ENCODE data around the gene CADM1.
A peak's percentile ranks its signal among the peaks of the same experiment; 100 is the strongest.

The CADM1 gene

DNA sequence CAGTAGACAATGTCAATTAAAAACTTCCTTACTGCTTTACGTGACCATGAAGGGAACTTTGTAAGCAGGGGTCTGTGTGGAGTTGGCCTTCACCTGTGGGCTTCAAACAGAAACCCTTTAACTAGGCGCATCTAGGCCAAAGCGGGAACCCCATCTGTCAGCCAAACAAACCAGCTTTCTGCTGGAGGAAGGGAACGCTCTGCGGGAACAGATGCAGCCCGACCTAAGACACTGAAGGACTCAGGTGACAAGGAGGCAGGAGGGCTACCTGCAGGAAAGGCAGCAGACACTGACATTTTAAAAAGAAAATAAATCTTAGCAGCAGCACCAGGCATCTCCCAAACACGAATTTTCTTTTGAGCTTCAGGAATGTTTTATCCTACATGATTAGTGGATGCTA, 78.4 kb downstream of the CADM1 start:
- TF ChIP-seq GATA2 (IDR thresholded peaks at IDR 0.05; ENCODE audit: low read depth, low read length) (no peak), GATA3 (IDR thresholded peaks at IDR 0.05; ENCODE audit: low read depth, low read length) (no peak)

DNA sequence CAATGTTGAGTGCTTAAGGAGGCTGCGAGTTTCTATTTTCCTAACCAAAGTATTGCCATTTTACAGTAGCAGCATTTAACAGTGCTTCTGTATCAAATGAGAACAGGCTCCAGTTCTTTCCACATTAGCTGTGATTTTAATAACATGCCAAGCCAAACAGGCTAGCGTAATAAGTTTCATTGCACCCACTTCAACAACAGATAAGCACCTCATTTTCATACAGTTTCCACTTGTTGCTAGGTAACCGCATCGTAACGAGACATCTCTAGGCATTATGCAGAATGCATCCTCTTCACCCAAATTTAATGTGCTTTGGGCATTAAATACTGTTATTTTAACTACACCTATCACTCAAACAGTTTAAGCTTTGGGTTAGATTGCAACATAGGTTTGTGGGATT, 79.0 kb downstream of the CADM1 start:
- TF ChIP-seq GATA3 (IDR thresholded peaks at IDR 0.05; ENCODE audit: low read depth, low read length) (no peak), GATA2 (IDR thresholded peaks at IDR 0.05; ENCODE audit: low read depth, low read length) (no peak)

- TF ChIP-seq GATA3 (IDR thresholded peaks at IDR 0.05; ENCODE audit: low read depth, low read length) (no peak), GATA2 (IDR thresholded peaks at IDR 0.05; ENCODE audit: low read depth, low read length) (no peak)
Measured at GRCh38 chr11:115423728-115424459, 80.3 kb downstream of the CADM1 start.

GRCh38 chr11:115421992-115422689, 82.1 kb downstream of the CADM1 start:
- no peak for TF ChIP-seq GATA2 (IDR thresholded peaks at IDR 0.05; ENCODE audit: low read depth, low read length)
- TF ChIP-seq GATA3 (IDR thresholded peaks at IDR 0.05; ENCODE audit: low read depth, low read length), result no peak

DNA sequence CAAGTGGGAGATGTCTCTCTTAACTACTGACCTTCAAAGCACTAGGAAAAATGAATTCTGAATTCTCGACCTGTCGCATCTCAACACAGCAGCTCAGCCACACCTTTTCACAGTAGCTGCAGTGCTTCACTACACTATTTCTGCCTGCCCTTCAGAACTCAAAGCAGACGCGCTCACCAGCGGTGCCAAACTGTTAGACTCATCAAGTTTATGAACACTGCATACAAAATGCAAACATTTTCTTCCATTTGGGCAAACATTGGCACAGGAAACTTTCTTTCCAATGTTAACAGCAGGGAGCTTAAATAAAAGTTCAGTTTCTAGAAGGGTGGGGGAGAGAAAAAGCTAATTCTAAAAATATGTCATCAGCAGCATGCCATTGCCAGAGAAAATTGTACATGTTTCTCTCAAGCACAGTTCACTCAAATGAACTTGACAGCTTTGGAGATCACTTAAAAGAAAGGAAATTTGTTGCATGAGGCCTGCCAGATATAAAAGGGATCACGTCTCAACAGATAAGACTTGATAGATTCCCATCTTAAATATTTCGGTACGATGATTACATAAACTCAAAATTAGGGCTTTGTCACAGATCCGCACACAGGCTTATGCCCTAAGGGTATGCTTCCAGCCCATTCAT, 82.7 kb downstream of the CADM1 start:
- TF ChIP-seq GATA2 (IDR thresholded peaks at IDR 0.05; ENCODE audit: low read depth, low read length), result peak; percentile 73; the same call in 1 of the 2 replicates
- peak; percentile 66 for TF ChIP-seq GATA3 (IDR thresholded peaks at IDR 0.05; ENCODE audit: low read depth, low read length)

GRCh38 chr11:115420505-115420904, 83.7 kb downstream of the CADM1 start:
- TF ChIP-seq GATA2 (IDR thresholded peaks at IDR 0.05; ENCODE audit: low read depth, low read length), result no peak
- no peak for TF ChIP-seq GATA3 (IDR thresholded peaks at IDR 0.05; ENCODE audit: low read depth, low read length)

DNA sequence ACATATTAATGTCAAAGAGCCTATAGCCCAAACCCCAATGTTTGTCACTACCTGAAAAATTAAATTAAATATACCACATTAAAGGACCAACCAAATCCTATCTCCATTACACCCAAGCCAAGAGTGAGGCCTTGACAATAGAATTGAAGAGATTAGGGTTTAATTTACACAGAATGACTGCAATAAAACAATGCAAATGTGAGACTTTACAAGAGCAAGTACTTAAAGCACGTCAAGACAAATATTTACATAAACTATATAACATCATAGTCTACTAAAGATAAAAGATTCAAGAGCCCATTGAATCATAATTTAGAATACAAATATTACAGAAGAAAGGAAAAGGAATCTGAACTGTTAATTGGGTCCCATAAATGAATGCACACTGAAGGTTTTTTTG, 85.6 kb downstream of the CADM1 start:
- TF ChIP-seq GATA3 (IDR thresholded peaks at IDR 0.05; ENCODE audit: low read depth, low read length) (no peak), GATA2 (IDR thresholded peaks at IDR 0.05; ENCODE audit: low read depth, low read length) (no peak)

- no peak for TF ChIP-seq GATA2 (IDR thresholded peaks at IDR 0.05; ENCODE audit: low read depth, low read length)
- no peak for TF ChIP-seq GATA3 (IDR thresholded peaks at IDR 0.05; ENCODE audit: low read depth, low read length)
Measured at GRCh38 chr11:115418081-115418480, 86.1 kb downstream of the CADM1 start.

DNA sequence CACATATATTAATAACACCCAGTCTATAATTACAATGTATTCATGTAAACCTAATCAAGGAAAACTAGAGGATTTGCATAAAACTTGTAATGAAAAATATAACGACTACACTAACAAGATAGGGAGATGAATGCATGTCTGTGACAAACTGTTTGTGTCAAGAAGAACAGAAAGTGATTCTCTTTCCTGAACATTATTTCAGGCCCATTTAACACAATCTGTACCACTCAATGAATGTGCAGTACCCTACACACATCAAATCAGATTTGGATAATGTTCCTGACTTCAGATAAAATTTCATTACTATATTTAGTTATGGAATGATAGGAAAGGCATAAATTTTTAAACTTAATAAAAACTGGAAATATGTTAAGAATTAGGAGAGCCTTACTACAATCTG, 93.1 kb downstream of the CADM1 start:
- TF ChIP-seq GATA3 (IDR thresholded peaks at IDR 0.05; ENCODE audit: low read depth, low read length) (no peak), GATA2 (IDR thresholded peaks at IDR 0.05; ENCODE audit: low read depth, low read length) (no peak)

DNA sequence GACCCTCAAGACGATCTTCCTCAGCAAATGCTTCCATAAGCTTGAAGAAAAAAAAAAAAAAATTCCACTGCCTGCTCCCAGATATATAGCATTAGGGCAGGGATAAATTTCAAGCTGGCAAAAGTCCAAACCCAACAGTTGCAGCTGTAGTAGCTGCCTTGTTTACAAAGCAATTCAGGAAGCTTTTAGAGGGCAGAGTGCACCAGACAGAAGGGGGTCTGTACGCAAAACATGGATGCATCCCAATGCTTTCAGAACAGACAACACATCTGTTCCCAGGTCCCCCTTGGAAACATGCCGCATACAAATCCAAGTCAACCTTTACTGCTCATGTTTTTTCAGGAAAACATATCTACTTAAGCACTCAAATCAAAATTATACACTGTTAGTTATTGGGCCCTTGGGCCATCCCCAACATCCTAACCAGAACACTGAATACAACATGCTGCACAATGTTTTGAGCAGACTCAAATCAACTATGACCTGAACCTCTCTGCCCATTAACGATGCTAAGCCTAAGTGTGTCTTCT, 94.5 kb downstream of the CADM1 start:
- TF ChIP-seq GATA2 (IDR thresholded peaks at IDR 0.05; ENCODE audit: low read depth, low read length) (peak; percentile 5; the same call in 1 of the 2 replicates), GATA3 (IDR thresholded peaks at IDR 0.05; ENCODE audit: low read depth, low read length) (no peak)

DNA sequence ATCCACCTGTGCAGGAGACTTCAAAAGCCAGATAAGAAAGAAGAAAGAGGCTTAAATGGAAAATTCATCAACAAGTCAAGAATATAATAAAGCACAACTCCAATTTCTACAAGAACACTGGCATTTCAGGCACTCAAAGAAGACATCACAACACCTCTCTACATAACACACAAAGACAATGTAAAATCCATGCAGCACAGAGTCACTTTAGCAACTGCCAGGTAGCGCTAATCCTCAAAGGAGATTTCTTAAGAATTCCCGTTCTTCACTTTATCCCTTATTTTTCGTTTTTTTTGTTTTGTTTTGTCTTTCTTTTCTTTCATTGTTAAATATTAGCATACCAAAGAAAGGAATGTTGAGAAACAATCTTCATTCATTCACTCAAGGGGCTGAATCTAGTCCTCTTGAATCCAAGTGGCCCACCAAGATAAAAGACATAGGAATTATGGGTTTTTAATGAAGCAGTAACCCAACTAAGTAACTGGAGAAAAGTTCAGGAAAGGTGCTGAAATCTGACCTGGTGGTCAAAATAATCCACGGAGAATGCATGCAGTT, 95.0 kb downstream of the CADM1 start:
- TF ChIP-seq GATA2 (IDR thresholded peaks at IDR 0.05; ENCODE audit: low read depth, low read length) (no peak), GATA3 (IDR thresholded peaks at IDR 0.05; ENCODE audit: low read depth, low read length) (no peak)

DNA sequence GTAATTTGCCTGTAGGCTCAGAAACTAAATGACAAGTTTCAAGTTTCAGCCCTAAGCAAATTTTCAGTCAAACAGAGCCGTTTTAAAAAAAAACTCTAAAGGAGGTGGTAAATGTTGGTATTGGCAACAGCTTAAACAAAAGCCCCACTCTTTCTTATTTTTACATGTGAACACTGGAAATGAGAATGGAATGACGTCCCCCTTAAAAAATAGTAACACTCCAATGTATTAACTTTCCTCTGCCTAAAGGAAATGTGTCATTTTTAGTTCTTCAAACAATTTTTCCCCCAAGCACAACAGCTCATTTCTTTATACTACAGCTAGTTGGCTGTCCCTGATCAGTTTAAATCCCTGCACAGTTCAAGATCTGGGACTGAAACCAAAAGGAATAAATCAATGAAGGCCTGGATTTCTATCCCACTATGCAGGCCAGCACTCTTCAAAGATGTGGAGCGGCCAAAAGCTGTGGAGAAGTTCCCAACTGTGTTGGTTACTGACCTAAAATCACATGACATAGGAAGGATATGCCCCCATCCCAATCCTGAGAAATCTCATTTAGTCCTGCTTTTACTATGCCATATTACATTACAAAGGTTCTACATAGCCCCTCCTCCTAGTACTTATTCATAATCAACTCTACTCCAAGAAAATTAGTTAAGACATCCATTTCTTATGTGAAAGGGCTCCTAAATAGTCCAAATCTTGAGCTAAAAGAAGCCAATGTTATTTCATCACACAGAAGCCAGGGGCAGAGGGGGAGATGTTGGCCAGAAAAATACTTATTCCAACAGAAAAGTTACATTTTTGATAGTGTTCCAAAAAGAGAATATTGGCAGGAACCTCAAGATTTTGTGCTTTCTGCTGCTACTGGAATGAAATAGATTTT, 95.9 kb downstream of the CADM1 start:
- no peak for TF ChIP-seq GATA2 (IDR thresholded peaks at IDR 0.05; ENCODE audit: low read depth, low read length)
- TF ChIP-seq GATA3 (IDR thresholded peaks at IDR 0.05; ENCODE audit: low read depth, low read length), result no peak

GRCh38 chr11:115407496-115407895, 96.7 kb downstream of the CADM1 start:
- TF ChIP-seq GATA3 (IDR thresholded peaks at IDR 0.05; ENCODE audit: low read depth, low read length) (no peak), GATA2 (IDR thresholded peaks at IDR 0.05; ENCODE audit: low read depth, low read length) (no peak)

Data from SH-SY5Y (cell line).